Activated CD4-positive, CD25-positive, alpha-beta regulatory T cell treated with anti-CD3 and anti-CD28 coated beads, Interleukin-2, amount 50 U/mL, for 16 hours (primary cell): ENCODE data around the gene LRRC8D.

Source experiments
- DNase-seq: peaks from one replicate; pipeline ENCODE4 v3.0.0-alpha.2; 2020; ENCODE audit warnings: low read depth, low spot score

Gene LRRC8D

GRCh38 chr1:89894210-89895201, 73.7 kb downstream of the LRRC8D start:
- no peak for DNase-seq

- no peak for DNase-seq
These were observed 75.5 kb downstream of the LRRC8D start for GRCh38 chr1:89896105-89896942.

- DNase-seq, result no peak
These were observed 76.7 kb downstream of the LRRC8D start for GRCh38 chr1:89897347-89898133.

GRCh38 chr1:89898150-89898549, 77.3 kb downstream of the LRRC8D start:
- no peak for DNase-seq

- no peak for DNase-seq
These were observed 78.1 kb downstream of the LRRC8D start for GRCh38 chr1:89898695-89899470.

- DNase-seq, result no peak
These were observed 79.5 kb downstream of the LRRC8D start for GRCh38 chr1:89900323-89900722.

- DNase-seq, result no peak
These were observed 80.2 kb downstream of the LRRC8D start for GRCh38 chr1:89900791-89901708.

GRCh38 chr1:89901957-89902669, 81.3 kb downstream of the LRRC8D start:
- DNase-seq, result no peak

- no peak for DNase-seq
These were observed 82.7 kb downstream of the LRRC8D start for GRCh38 chr1:89903550-89903949.

GRCh38 chr1:89904219-89904980, 83.6 kb downstream of the LRRC8D start:
- DNase-seq, result no peak

GRCh38 chr1:89905395-89906058, 84.7 kb downstream of the LRRC8D start:
- no peak for DNase-seq

- DNase-seq, result no peak
These were observed 85.3 kb downstream of the LRRC8D start for GRCh38 chr1:89906088-89906487.

GRCh38 chr1:89907727-89908212, 86.9 kb downstream of the LRRC8D start:
- DNase-seq, result no peak

GRCh38 chr1:89908273-89908671, 87.4 kb downstream of the LRRC8D start:
- no peak for DNase-seq

- DNase-seq, result no peak
These were observed 88.0 kb downstream of the LRRC8D start for GRCh38 chr1:89908672-89909436.

- no peak for DNase-seq
These were observed 89.4 kb downstream of the LRRC8D start for GRCh38 chr1:89910268-89910667.

- DNase-seq, result no peak
These were observed 89.9 kb downstream of the LRRC8D start for GRCh38 chr1:89910780-89911179.
